ENCODE data around the gene FKBP8.

Gene FKBP8

GRCh38 chr19:18577365-18577914 is 34.1 kb upstream of the FKBP8 start:
- no peak overlapping the region for H3K4me3 ChIP-seq (ENCODE audit: low read depth, low read length)
- TF ChIP-seq, protein P1, sequence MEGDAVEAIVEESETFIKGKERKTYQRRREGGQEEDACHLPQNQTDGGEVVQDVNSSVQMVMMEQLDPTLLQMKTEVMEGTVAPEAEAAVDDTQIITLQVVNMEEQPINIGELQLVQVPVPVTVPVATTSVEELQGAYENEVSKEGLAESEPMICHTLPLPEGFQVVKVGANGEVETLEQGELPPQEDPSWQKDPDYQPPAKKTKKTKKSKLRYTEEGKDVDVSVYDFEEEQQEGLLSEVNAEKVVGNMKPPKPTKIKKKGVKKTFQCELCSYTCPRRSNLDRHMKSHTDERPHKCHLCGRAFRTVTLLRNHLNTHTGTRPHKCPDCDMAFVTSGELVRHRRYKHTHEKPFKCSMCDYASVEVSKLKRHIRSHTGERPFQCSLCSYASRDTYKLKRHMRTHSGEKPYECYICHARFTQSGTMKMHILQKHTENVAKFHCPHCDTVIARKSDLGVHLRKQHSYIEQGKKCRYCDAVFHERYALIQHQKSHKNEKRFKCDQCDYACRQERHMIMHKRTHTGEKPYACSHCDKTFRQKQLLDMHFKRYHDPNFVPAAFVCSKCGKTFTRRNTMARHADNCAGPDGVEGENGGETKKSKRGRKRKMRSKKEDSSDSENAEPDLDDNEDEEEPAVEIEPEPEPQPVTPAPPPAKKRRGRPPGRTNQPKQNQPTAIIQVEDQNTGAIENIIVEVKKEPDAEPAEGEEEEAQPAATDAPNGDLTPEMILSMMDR (IDR thresholded peaks at IDR 0.05; ENCODE audit: low read depth, low read length): no peak
- no peaks in the 10 kb centered on the region for H3K27me3 ChIP-seq
- H3K4me1 ChIP-seq: no peaks in the 10 kb centered on the region
- no peaks in the 10 kb centered on the region for H3K9me3 ChIP-seq
- peaks cover 49% of the 10 kb centered on the region for H3K36me3 ChIP-seq
- DNase-seq: no peak

GRCh38 chr19:18576383-18576782 is 33.0 kb upstream of the FKBP8 start:
- DNase-seq: no peak
- H3K4me3 ChIP-seq (ENCODE audit: low read depth, low read length): no peak overlapping the region
- H3K4me1 ChIP-seq: no peaks in the 10 kb centered on the region
- TF ChIP-seq, protein P1 (IDR thresholded peaks at IDR 0.05; ENCODE audit: low read depth, low read length): no peak
- H3K27me3 ChIP-seq: no peaks in the 10 kb centered on the region
- H3K36me3 ChIP-seq: peaks cover 55% of the 10 kb centered on the region
- no peaks in the 10 kb centered on the region for H3K9me3 ChIP-seq

DNA sequence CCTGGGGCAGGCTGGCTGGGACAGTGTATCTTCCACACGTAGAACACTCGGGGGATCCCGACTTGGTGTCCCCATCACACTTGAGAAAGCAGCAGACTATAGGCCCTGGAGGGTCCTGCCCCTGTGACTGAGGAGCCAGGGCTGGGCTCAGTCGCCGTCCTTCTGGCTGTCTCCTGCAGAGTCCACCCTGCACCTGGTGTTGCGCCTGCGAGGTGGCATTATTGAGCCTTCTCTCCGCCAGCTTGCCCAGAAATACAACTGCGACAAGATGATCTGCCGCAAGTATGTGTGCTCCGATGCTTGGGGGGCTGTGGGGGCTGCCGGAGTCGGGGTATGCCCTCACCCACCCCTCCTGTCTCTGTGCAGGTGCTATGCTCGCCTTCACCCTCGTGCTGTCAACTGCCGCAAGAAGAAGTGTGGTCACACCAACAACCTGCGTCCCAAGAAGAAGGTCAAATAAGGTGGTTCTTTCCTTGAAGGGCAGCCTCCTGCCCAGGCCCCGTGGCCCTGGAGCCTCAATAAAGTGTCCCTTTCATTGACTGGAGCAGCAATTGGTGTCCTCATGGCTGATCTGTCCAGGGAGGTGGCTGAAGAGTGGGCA is 31.4 kb upstream of the FKBP8 start:
- peaks cover 56% of the 10 kb centered on the region for H3K36me3 ChIP-seq
- TF ChIP-seq, protein P1 (IDR thresholded peaks at IDR 0.05; ENCODE audit: low read depth, low read length): no peak

GRCh38 chr19:18571564-18572344 is 28.4 kb upstream of the FKBP8 start, which contains the start of gene UBA52:
Gene UBA52, plus strand, starts transcription at chr19:18571857. Its CDS starts 1,444 bp downstream, at chr19:18573301.
- peak within 1 kb of the TSS; percentile 100 for H3K4me3 ChIP-seq (ENCODE audit: low read depth, low read length)
- TF ChIP-seq, protein P1 (IDR thresholded peaks at IDR 0.05; ENCODE audit: low read depth, low read length): no peak
- H3K4me1 ChIP-seq: no peaks in the 10 kb centered on the region
- H3K27me3 ChIP-seq: no peaks in the 10 kb centered on the region
- H3K9me3 ChIP-seq: no peaks in the 10 kb centered on the region
- peak; percentile 99 for DNase-seq
- H3K36me3 ChIP-seq: peaks cover 51% of the 10 kb centered on the region

More for the DNA sequence above, 31.4 kb upstream of the FKBP8 start:
- no peak for DNase-seq
- Histone ChIP-seq H3K4me1 (no peaks in the 10 kb centered on the region), H3K9me3 (no peaks in the 10 kb centered on the region), H3K27me3 (no peaks in the 10 kb centered on the region), H3K4me3 (ENCODE audit: low read depth, low read length) (no peak overlapping the region)

DNA sequence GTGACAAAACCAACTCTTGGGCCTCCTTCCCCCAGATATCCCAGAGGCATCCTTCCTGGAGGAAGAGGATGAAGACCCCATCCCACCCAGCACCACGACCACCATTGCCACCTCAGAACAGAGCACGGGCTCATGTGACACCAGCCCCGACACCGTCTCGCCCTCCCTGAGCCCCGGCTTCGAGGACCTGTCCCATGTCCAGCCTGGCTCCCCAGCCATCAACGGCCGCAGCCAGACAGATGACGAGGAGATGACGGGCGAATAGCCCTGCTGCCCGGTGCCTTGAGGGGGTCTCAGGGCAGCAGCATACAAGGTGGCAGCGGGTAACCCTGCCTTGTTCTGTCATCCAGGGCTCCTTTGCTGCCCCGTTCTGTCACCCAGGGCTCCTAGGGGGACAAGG is 25.0 kb upstream of the FKBP8 start:
- Histone ChIP-seq H3K4me3 (ENCODE audit: low read depth, low read length) (no peak overlapping the region), H3K36me3 (peaks cover 46% of the 10 kb centered on the region), H3K9me3 (no peaks in the 10 kb centered on the region), H3K27me3 (no peaks in the 10 kb centered on the region), H3K4me1 (no peaks in the 10 kb centered on the region)
- TF ChIP-seq, protein P1 (IDR thresholded peaks at IDR 0.05; ENCODE audit: low read depth, low read length): no peak
- no peak for DNase-seq

DNA sequence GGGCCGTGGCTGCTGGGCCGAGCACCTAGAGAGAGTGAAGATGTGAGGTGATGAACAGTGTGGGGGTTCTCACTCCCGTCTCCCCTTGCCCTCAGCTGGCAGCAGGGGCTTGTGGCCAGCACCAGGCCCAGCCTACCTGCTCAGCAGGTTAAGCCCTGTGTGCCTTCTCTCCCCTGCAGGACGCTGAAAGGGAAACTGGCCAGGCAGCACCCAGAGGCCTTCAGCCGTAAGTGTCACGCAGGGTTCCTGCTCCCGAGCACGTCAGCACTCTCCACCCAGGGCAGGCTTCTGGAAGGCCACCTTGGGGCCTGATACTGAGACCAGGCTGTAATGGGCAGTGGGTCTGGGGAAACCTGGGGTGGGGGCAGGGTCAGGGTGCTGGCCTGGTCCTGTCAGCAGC is 23.6 kb upstream of the FKBP8 start:
- no peak overlapping the region for H3K4me3 ChIP-seq (ENCODE audit: low read depth, low read length)
- no peaks in the 10 kb centered on the region for H3K4me1 ChIP-seq
- no peak for DNase-seq
- H3K9me3 ChIP-seq: no peaks in the 10 kb centered on the region
- H3K27me3 ChIP-seq: no peaks in the 10 kb centered on the region
- TF ChIP-seq, protein P1 (IDR thresholded peaks at IDR 0.05; ENCODE audit: low read depth, low read length): no peak
- peaks cover 43% of the 10 kb centered on the region for H3K36me3 ChIP-seq

Measured in BE2C (cell line).